GM18867 (cell line): ENCODE results near the gene ACSM2A.
"Not testable (repeated sequence)": the region's sequence is repeated elsewhere in the genome, so short reads cannot be mapped to it uniquely, and the experiment has no call there.

ENCODE experiments used
- ATAC-seq: cut with Tn5 transposase; IDR thresholded peaks from one replicate; pipeline ENCODE4 v1.9.1; 2021; ENCODE audit warnings: mild to moderate bottlenecking, moderate library complexity; ENCODE audit not compliant: unreplicated experiment

The ACSM2A gene

DNA sequence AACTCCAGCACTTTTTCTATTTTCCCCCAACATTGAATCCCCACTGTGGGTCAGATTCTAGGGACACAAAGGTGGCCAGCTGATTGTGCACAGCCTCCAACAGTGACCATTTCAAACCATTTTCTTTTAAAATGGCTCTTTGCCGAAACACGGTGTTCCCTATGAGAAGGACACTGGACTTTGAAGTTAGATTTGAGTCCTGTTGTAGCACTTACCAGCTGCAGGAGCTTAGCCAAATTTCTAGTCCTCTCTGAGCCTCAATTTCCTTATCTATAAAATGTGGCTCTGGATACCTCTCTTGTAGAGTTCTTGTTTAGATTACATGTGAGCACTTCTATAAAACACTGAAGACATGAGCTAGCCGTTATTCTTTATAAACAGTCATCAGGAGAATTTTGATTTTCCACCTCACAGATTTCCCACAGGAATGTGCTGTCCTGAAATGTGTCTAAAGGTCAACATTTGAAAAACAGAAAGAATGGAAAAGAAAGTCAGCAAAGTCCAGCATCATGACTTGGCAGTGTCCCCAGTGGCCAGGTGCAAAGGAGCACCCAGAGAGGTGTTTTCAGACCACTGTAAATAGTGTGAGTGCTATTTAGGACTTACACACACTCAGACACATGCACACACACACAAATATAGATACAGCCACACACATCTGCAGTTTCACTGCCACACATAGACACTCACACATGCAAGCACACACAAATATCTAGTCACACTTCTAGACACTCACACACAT, 4.5 kb upstream of the ACSM2A start:
- not testable (repeated sequence) for ATAC-seq

DNA sequence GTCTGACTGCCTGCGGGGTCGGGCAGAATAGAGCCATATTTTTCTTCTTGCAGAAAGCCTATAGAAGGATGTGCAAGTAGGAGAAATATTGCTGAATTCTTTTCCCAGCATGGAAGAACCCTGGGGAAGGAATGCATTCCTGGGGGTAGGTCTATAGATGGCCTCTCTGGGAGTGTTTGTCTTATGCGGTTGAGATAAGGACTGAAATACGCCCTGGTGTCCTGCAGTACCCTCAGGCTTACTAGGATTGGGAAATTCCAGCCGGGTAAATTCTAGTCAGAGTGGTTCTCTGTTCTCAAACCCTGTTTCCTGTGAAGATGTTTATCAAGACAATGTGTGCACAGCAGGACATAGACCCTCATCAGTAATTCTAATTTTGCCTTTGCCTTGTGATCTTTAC, 2.3 kb downstream of the ACSM2A start:
- ATAC-seq = not testable (repeated sequence)

DNA sequence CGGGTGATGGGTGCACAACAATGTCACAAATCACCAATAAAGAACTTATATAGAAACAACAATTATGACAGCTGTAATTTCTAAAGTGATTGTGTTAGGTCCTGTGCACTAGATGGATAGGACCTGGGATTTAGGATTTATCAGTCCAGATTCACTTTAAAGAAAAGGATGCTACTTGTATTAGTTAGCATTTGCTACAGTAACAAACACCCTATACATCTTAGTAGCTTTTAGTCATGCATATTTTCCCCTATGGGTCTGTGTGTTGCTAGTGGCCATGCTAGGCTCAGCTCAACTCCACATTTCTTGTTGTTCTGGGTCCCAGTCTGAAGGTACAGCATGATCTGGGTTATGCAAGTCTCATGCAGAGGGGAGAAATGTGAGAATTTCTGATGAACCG, 7.9 kb downstream of the ACSM2A start:
- not testable (repeated sequence) for ATAC-seq

DNA sequence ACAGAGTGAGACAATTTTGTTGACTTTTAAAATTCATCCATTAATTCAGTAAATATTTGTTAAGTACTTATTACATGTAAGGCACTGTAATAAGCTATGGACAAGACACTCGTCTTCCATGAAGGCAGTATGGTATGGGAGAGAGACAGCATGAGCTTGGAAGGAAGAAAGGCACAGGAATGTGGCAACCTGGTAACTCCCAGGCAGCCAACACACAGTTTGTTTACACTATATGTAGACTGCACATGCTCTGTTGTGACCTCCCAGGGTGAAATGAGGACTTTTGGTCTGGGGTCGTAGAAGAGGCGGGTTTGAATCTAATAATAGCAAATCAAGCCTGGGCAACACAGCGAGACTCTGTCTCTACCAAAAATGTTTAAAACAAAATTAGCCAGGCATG, 9.0 kb downstream of the ACSM2A start:
- ATAC-seq = not testable (repeated sequence)

DNA sequence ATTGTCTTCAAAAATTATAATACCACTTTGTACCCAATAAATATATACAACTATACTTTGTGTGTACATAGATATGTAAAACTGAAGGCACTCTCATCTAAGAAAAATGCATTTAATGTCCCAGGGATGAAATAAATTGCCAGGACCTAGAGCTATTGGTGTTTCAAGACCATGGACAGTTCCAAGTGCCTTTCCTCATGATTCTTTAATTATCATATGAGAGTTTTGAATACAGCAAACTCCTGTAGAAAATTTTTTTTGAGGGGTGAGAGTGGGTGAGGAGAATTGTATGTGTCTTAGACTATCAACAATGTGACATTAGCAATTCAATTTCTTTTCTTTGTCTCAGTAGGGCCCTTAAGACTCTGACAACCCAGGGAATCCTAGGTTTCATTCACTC, 17.6 kb downstream of the ACSM2A start:
- ATAC-seq = not testable (repeated sequence)

DNA sequence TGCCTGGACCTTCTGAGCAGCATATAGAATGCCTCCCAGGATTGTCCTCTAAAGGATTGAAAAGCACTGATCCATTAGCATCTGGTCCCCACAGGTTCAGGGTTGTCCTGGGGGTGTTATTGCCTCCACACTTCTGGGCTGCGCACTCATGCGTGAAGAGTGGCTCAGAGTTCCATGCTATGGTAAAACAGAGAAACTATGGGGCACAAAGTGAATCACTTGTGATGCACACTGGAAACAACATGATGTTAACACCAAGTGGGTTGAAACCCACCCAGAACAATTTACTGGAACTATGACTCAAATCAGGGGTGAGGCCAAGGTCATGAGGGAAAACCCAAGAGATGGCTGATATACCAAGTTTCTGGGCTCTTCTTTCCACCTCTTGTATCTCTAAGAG, 18.6 kb downstream of the ACSM2A start:
- not testable (repeated sequence) for ATAC-seq

DNA sequence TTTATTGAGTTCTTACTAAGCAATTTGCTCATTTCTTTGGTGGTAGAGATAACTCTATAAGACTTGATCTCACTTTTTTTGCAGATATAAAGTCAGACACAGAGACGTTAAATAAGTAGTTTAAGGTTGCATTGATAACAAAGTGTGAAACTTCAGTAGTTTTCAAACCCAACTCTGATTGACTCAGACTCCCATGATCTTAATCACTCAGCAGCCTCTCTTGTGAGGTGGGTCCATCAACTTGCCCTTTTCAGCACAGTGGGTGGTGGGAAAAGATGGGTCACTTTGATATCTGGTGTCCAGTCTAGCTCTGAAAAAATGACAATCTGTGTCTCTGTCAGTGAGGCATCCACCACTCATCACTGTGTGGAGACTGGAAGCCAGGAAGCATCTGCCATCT, 19.4 kb downstream of the ACSM2A start:
- not testable (repeated sequence) for ATAC-seq

DNA sequence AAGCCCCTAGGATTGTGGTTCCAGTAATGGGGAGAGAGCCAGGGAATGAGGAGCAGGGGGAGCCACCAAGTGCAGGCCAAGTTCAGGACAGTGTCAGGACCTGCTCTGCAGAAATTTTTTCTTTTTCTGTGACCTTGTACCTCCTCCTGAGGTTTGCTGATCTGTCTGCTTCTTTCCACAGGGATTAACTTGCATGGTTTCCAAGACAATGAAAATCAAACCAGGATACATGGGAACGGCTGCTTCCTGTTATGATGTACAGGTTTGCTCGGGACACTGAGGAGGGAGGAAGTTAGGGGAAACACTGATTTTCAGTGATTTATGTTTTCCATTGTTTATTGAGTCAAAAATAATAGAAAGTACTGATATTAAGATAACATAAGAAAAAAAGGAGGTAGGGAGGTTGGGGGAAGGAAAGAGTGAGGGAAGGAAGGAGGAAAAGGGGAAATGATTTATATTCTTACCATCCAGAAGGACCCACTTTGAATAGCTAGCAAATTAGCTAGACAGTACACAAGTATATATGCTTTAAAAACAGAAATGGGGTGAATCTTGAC, 25.9 kb downstream of the ACSM2A start:
- ATAC-seq = not testable (repeated sequence)

DNA sequence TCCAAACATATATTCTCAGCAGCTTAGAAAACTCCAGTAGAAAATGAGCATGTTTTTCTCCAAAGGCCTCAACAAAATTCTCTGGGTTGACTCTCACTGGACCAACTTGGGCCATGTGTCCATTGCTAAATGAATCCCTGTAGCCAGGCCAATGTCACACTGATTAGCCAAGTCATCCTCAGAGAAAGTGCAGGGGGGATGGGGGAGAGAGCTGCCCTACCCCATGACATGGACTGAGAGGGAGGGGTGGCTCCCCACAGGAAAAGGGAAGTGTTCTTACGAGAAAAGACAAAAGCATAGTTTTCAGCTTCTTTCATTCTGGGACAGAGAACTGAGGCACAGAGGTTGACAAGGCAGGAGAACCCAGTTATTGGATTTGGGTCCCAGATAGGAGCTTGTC, 32.7 kb downstream of the ACSM2A start:
- not testable (repeated sequence) for ATAC-seq

DNA sequence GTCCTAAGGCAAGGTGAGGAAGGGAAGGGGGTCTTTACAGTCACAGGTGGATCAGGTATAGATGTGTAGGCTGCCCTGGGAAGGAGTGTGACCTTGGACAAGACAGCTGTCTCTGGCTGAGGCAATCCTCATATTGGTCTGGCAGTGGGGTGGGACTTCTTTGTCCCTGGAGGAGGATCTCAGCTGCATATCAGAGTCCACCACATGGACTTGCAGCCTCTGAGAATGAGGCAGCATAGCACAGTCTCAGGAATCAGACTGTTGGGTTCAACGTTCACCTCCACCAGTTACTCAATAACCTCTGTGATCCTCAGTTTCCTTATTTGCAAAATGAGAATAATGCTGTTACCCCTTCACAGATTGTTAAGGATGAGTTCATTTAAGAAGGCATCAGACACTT, 33.4 kb downstream of the ACSM2A start:
- ATAC-seq = no peak

DNA sequence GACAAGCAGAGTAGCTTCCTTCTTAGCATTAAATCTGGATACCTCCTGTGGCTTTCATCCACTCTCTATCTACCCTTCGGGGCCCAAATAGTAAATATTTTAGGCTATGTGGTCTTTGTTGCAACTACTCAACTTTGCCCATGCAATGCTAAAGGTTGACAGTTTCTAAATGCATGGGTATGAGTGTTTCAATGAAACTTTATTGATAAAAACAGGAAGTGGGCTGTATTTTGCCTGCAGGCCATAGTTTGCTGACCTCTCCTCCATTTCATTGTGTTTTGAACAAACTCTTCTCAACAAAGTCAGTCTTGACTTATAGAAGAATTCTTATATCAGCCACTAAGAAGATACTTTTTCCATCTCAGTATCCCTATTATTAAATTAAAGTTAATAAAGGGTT, 34.1 kb downstream of the ACSM2A start:
- no peak for ATAC-seq

DNA sequence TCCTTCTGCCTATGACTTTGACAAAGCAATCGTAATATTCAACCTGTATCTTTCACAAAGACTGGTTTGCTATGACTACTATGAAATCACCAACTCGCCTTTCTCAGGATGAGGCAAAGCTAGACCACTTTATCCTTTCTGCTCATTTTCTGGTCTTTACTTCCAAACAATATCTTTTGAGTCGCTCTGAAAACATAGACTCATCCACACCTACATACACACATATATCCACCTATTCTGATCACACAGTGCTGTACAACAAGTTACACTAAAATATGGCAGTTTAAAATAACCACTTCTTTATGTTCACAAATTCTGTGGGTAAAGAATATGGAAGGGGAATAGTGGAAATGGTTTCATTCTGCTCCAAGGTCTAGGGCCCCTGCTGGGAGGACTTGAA, 39.7 kb downstream of the ACSM2A start:
- ATAC-seq = not testable (repeated sequence)

DNA sequence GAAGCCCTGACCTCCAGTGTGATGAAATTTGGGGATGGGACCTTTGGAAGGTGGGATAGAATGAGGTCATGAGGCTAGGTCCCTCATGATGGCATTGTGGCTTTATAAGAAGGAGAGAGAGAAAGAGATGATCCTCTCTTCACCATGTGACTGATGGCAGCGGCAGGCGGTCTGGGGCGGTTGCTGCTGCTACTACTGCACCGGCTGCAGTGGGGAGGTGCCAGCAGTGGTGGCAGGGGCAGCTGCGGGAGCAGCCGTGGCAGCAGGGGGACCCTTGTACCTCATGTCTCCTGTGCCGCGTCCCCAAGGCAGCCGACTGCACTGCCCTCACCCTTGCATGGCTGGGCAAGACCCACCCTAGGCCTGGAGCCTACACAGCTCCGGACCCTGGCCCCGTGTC, 40.1 kb downstream of the ACSM2A start:
- ATAC-seq = not testable (repeated sequence)

DNA sequence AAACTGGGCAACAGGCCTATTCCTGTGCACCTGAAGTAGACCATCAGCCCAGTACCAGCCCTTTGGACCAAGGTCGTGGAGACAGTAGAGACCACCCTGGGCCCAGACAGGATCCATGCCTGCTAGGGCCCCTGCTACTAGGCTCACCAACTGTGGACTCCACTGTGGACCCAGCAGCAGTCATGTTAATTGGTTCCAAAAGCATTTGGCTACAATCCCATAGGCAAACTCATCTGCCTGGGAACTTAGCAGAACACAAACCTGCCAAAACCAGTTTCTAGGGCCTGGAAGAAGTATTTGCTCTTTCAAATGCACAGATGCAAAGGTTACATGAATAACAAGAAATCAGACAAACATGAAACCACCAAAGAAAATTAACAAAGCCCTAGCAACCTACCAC, 53.1 kb downstream of the ACSM2A start:
- no peak for ATAC-seq

DNA sequence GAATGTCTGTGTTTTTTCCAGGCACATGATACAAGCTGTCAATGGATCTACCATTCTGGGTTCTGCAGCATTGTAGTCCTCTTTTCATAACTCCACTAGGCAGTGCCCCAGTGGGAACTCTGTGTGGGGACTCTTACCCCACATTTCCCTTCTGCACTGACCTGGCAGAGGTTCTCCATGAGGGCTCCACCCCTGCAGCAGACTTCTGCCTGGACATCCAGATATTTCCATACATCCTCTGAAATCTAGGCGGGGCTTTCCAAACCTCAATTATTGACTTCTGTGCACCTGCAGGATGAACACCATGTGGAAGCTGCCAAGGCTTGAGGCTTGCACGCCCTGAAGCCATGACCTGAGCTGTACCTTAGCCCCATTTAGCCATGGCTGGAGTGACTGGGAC, 56.0 kb downstream of the ACSM2A start:
- no peak for ATAC-seq

DNA sequence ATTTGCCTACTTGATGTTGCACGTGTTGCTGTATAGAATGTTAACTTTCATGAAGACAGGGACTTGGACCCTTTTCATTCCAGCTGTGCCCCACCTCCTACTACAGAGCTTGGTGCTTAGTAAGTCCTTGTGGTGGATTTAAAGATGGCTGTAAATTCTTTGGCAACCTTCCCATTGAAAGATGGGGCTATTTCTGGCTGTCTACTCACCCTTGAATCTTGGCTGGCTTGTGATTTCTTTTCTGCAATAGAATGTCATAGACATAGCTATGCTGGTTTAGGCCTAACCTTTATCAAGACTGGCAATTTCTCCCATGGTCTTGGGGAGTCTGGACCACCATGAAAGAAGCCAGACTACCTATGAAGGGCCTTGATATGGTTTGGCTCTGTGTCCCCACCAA, 59.0 kb downstream of the ACSM2A start:
- no peak for ATAC-seq

DNA sequence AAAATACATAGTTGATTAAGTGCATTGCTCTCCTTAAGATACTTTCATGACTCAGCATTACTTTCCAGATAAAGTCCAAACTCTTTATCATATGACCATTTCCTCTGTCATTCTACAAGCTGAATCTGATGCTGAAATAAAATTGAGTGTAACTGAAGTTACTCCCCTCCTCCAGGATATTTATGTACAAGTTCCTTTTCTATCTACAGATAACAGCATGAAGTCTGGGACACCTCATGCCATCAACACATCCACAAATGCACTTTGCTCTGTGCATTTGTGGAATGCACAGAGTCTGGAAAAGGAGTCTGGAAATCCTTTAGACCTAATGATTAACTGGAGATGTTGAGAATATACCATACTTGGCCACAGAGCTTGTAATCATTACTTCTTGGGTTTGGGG, 64.4 kb downstream of the ACSM2A start:
- ATAC-seq = no peak

DNA sequence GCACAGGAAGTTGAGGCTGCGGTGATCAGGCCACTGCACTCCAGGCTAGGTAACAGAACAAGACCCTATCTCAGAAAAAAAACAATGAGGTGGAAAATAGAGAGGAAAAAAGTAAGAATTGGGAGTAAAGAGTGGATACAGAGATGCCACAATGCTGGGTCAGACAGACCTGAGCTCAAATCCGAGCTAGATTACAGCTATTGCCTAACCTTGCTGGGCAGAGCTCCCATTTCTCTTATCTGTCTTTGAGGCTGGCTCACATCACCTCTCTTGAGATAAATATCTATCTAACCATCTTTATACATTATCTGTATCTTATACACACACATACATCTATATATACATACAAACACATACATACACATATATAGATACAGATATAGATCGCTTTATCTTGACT, 65.8 kb downstream of the ACSM2A start:
- ATAC-seq = no peak

DNA sequence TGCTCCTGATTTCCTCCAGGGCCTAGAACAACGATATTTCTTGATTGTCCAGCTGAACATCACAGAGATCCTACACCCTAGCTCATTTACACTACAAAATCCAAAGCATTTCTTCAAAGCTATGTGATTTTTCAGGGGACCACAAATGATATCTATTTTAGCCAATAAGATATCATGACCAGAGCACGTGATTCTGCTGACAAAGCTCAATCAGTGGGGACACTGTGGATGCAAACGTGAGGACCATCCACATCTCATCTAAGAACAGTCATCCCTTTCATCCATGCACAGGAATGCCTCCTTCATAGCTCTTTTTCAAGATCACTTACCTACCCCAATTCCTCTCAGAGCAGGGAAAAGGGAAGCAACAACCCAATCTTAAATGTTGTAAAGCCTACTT, 67.9 kb downstream of the ACSM2A start:
- ATAC-seq = no peak

DNA sequence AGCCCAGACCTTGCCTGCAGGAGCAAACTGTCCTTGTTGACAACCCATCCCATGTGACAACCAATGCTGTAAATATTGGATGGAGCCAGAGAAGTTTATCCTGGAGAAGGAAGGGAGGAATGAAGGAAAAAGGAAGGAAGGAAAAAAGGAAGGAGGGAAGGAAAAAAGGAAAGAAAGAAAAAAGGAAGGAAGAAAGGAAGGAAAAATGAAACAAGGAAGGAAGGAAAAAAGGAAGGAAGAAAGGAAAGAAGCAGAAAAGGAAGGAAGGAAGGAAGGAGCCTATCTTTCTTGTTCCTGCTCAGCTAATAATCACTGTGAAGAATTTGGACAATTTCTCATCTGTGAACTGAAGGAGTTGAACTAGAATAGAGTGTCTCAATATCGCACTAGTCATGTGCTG, 68.8 kb downstream of the ACSM2A start:
- ATAC-seq = no peak

DNA sequence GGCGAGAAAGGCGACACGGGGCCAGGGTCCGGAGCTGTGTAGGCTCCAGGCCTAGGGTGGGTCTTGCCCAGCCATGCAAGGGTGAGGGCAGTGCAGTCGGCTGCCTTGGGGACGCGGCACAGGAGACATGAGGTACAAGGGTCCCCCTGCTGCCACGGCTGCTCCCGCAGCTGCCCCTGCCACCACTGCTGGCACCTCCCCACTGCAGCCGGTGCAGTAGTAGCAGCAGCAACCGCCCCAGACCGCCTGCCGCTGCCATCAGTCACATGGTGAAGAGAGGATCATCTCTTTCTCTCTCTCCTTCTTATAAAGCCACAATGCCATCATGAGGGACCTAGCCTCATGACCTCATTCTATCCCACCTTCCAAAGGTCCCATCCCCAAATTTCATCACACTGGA, 80.5 kb downstream of the ACSM2A start:
- ATAC-seq = not testable (repeated sequence)

DNA sequence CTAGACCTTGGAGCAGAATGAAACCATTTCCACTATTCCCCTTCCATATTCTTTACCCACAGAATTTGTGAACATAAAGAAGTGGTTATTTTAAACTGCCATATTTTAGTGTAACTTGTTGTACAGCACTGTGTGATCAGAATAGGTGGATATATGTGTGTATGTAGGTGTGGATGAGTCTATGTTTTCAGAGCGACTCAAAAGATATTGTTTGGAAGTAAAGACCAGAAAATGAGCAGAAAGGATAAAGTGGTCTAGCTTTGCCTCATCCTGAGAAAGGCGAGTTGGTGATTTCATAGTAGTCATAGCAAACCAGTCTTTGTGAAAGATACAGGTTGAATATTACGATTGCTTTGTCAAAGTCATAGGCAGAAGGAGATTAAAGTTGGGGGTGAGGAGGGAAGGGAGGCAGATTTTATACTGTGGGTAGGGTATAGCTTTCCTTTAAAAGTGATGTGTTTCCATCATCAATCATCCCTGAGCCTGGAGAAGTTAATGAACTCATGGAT, 81.0 kb downstream of the ACSM2A start:
- ATAC-seq = not testable (repeated sequence)

DNA sequence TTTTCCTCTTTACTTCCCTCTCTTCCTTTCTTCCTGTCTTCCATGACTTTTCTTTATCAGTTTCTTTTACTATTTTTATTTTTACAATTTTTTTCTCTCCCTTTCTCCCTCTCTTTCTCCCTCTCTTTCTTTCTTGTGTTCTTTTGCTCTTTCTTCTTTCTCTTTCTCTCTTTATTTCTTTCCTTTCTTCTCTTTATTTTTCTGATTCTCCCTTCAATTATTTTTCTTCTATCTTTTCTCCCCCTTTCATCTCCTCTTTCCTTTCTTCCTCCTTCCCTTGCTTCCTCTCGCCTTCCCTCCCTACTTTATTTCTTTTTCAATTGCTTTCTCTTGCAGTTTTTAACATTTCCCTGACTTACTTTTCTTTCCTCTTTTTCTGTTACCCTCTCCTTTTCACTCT, 85.3 kb downstream of the ACSM2A start:
- not testable (repeated sequence) for ATAC-seq
